Measurements from ENCODE around the gene BEGAIN.

GRCh38 chr14:100540141-100540925 is 46.9 kb downstream of the BEGAIN start:
- TF ChIP-seq EZH2phosphoT487 (IDR thresholded peaks at IDR 0.05; ENCODE audit: insufficient read depth, low read depth) (no peak), EZH2 (IDR thresholded peaks at IDR 0.05; ENCODE audit: insufficient read depth, poor library complexity, severe bottlenecking) (no peak)

Data from GM23248 (cell line).